Activated naive CD4-positive, alpha-beta T cell treated with anti-CD3 and anti-CD28 coated beads, Interleukin-2, amount 50 U/mL, for 72 hours (primary cell): ENCODE data around the gene SYT7. TPM values are rescaled to one million over a fixed set of nuclear protein-coding genes. Genes with fewer than 3 reads are reported as not detected.

Source experiments
- ATAC-seq, 2 donors: fragments of 150-1000 bp; cut with Tn5 transposase; 2 replicates each; pipeline ENCODE4 v1.10.0; 2021; ENCODE audit warnings: mild to moderate bottlenecking in 2 of 2, moderate library complexity in 2 of 2
- DNase-seq, 2 donors: peaks; one replicate each; pipeline ENCODE4 v3.0.0; 2021 to 2022; ENCODE audit warnings: low spot score in 2 of 2
- H3K27ac Mint-ChIP-seq, 2 donors: one replicate each; pipeline ENCODE4 v1.8.0; 2022; ENCODE audit warnings: mild to moderate bottlenecking in 2 of 2, mixed read lengths in 2 of 2
- H3K36me3 Mint-ChIP-seq, 2 donors: one replicate each; pipeline ENCODE4 v1.8.0; 2022; ENCODE audit warnings: mixed read lengths in 2 of 2
- H3K9me3 Mint-ChIP-seq, 2 donors: one replicate each; pipeline ENCODE4 v1.8.0; 2022; ENCODE audit warnings: mixed read lengths in 2 of 2
- total RNA-seq, 2 donors: library from RNA; stranded (reverse); gene quantifications; one replicate each; pipeline ENCODE4 v1.2.3, GENCODE V29; 2022

Gene SYT7
- total RNA-seq, 2 donors from 2014 or later = not detected

DNA sequence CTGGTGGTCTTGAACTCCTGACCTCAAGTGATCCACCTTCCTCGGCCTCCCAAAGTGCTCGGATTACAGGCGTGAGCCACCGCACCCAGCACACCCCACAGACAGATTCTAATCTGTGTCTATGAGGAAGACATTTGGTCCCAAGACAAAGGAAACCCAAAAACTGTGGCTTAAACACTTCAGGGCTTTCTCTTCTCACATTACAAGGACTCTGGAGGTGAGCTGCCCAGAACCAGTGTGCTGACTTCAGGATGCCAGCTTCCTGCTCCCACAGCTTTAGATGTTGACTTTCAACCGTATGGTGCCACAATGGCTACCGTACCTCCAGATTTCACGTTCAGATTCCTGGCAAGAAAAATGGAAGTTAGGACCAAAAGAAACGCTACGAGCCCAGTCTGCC lies 32.2 kb upstream of the SYT7 start:
- Mint-ChIP-seq H3K27ac (no peak overlapping the region), H3K36me3 (no peaks in the 10 kb centered on the region), H3K9me3 (no peaks in the 10 kb centered on the region)
- ATAC-seq (no peak), DNase-seq (no peak)

DNA sequence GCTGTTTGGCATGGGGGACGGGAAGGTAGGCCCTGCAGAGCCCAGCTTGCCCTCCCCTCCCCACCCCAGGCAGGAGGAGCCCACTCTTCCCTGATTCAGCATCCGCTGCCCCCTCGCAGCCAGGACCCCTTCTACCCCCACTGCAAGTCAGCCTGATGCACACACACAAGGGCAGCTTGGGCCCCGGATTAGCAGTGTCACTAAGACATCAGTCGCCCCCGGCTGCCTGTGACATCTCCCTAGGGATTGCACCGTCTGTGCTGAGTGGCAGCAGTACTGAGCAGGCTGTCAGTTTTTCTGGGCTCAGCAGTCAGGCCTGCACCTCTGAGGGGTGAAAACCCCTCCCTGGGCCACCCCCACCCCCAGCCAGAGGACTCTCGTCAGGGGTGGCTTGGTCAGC lies 30.4 kb upstream of the SYT7 start:
- Mint-ChIP-seq H3K27ac (no peak overlapping the region), H3K9me3 (no peaks in the 10 kb centered on the region), H3K36me3 (no peaks in the 10 kb centered on the region)
- ATAC-seq (no peak), DNase-seq (no peak)

DNA sequence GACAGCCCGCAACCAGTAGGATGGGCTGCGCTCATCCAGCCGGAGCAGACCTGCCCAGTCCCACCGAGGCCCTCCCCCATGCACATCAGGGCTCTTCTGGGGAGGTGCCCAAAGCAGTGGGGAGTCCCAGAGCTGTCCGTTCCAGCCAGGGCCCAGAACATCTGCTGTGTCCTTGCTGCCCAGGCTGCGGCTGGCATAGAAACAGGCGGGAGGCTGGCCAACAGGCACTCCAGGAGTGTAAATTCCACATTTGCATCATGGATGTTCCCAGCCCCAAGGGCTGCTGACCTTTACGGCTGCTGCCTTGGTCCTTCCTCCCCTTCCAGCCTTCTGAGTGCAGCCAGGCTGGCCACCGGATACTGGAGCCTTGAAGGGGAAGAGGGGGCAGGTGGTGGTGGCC lies 30.0 kb upstream of the SYT7 start:
- H3K9me3 Mint-ChIP-seq = no peaks in the 10 kb centered on the region
- no peak for ATAC-seq

DNA sequence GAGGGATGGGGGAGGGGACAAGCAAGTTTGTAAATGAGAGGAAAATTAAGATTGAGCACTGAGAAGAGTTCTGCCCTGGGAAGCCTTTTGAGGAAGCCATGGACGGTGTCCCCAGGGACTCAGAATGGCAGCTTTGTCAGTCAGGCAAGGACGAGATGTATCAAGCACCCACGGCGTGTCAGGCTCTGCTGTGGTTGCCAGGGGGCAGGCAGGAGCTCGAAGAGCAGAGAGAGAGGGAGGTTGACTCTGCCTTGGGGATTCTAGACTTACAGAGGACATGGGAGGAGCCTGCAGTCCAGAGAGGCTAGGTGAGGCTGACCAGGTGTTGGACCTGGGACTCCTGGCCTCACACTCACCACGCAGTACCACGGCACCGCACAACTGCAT lies 29.1 kb upstream of the SYT7 start:
- DNase-seq (no peak), ATAC-seq (no peak)
- Mint-ChIP-seq H3K36me3 (no peaks in the 10 kb centered on the region), H3K9me3 (no peaks in the 10 kb centered on the region), H3K27ac (no peak overlapping the region)

More for the DNA sequence above, 30.0 kb upstream of the SYT7 start:
- DNase-seq = no peak
- Mint-ChIP-seq H3K36me3 (no peaks in the 10 kb centered on the region), H3K27ac (no peak overlapping the region)

DNA sequence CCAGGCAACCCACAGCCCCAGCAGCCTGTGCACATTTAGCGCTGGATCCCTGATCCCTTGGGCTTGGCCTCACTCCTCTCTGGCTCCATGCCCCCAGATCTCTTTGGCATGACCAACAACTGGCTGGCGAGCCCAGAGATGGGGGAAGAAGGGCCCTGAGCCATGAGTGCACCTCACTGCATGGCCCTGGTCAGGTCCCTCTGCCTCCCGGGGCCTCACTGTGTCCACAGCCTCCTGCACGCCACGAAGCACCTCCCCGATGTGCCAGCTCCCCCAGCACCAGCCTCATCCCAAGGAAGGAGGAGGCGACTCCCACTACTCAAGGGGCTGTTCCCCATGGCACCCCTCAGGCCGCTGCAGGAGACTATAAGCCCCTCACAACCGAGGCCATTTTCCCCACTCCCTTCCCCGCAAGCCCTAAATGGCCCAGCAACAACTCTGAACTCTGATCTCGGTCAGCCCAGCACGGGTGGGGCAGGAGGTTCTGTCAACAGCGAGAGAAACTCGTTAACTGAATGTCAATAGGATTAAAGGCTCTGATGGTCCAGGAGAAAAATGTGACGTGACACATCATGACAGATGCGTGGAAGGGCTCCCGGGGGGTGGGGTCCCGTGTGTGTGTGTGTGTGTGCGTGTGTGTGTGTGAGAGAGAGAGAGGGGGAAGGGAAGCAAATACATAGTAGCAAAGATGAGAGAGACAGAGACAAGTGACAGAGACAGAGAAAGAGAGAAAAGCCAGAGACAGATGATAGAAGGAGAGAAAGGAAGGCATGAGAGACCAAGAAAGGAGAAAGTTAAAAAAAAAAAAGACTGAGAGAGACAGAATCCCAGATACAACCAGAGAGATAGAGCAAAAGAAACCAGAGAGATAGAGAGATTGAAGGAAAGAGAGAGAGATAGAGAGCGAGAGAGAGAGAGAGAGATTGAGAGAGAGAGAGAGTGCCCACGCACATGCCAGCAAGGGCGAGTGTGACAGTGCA lies 28.4 kb upstream of the SYT7 start:
- DNase-seq (no peak), ATAC-seq (no peak)
- Mint-ChIP-seq H3K27ac (no peak overlapping the region), H3K9me3 (no peaks in the 10 kb centered on the region), H3K36me3 (no peaks in the 10 kb centered on the region)

DNA sequence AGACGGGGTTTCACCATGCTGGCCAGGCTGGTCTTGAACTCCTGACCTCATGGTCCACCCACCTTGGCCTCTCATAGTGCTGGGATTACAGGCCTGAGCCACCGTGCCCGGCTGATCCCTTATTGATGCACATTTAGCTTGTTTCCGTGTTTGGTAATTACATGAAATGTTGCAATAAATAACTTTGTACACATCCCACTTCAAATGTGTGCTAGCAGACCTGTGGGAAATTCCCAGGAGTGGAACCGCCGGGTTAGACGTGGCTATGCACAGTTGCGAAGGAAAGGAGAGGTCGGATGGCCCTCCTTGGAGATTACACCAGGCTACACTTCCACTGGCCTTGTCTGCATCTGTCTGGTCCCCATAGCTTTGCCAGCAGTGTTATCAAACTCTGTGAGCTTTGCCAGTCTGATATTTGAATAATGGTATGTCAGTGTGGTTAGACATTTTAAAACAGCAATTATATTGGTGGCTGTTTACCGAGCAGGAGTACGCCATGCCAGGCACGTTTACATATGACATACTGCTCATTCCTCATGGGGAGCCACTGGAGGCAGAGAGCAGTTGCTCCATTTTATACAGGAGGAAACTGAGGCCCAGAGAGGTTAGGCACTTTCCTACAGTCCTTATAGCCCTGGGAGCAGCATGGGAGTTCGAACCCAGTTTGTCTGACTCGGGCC lies 27.2 kb upstream of the SYT7 start:
- no peaks in the 10 kb centered on the region for H3K36me3 Mint-ChIP-seq
- no peaks in the 10 kb centered on the region for H3K9me3 Mint-ChIP-seq
- H3K27ac Mint-ChIP-seq = no peak overlapping the region
- no peak for DNase-seq
- ATAC-seq = no peak

DNA sequence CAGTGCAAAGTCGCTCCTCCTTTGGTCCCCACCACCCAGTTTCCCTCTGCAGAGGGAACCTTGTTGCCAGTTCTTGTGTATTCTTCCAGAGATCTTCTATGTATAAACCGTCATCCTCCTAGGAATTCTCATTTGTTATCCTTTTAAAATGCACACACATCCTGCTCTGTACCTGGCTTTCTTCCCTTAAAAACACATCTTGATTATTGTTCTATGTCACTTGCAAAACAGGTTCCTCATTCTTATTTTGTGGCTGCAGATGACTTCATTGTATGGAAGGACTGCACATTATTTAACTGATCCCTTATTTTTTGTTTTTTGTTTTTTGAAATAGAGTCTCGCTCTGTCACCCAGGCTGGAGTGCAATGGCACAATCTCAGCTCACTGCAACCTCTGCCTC lies 26.6 kb upstream of the SYT7 start:
- Mint-ChIP-seq H3K9me3 (no peaks in the 10 kb centered on the region), H3K27ac (no peak overlapping the region), H3K36me3 (no peaks in the 10 kb centered on the region)
- ATAC-seq = no peak
- DNase-seq = no peak

DNA sequence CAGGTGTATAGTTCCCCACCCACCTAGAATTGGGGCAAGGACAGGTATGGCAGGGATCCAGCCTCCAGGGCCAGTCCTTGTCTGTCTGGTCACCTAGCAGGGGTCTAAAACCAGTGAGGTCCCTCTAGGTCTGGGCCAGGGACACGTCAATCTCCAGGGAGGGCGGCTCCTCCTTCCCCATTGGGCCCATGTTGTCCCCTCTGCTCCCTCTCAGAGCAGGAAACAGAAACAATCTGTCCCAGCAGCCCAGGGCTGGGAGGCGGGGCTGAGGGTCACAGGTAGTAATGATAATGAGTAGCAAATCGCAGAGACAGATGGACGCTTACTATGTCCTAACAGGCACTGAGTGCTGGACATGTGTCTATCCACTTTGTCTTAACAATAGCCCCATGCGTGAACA lies 22.8 kb upstream of the SYT7 start:
- Mint-ChIP-seq H3K36me3 (no peaks in the 10 kb centered on the region), H3K9me3 (no peaks in the 10 kb centered on the region), H3K27ac (no peak overlapping the region)
- ATAC-seq (no peak), DNase-seq (no peak)

DNA sequence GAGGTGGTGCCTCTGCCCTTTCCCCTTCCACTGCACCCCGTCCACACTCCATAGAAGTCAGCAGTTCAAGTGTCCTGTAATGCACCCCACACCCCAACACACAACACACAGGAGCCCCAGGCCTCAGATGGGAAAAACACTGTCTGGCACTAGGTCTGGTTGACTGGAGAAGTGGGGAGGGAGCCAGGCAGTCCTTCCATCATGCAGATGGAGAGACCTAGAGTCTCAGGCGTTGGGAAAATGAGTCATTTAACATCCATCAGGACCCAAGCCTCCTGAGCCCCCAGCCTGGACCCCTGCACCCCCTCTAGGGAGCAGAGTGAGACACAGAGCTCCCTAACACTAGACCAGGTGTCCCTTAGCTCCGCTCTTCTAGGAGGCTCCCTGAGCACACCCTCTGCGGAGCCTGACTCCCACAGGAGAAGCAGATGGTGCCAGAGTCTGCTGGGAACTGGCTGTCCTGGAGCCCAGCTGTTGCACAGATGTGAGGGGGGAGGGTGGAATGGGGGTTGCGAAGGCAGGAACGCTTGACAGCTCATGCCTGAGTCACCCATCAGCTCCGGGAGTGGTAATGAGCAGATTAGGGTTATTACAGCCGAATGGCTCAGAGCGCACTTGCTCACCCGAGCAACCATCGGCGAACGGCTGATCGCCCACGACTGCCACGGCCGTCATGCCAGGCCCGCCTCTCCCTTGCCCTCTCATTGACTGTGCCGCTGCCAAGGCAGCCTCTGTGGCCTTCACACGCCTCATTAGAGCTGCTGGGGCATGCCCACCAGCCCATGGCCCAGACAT lies 22.1 kb upstream of the SYT7 start:
- Mint-ChIP-seq H3K9me3 (no peaks in the 10 kb centered on the region), H3K27ac (no peak overlapping the region), H3K36me3 (no peaks in the 10 kb centered on the region)
- ATAC-seq = no peak
- DNase-seq = no peak

DNA sequence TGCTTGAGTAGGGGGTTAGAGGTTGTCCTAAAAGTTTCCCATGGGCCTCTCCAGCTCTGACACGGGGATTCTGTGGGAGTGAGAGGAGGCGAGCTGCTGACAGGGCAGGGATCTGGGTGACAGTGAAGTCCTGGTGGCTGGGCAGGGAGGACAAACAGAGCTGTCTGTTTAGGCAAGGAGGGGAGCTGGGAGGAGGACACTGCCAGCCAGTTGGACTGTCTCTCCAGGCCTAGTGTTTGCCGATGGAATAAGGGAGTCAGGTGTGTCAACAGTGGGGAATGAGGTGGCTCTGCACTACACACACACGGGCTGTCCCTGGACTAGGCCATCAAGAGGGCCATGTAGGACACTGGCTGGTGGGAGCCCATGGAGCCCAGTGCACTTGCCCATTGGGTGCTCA lies 20.6 kb upstream of the SYT7 start:
- no peaks in the 10 kb centered on the region for H3K36me3 Mint-ChIP-seq
- DNase-seq (no peak), ATAC-seq (no peak)
- H3K27ac Mint-ChIP-seq = no peak overlapping the region
- H3K9me3 Mint-ChIP-seq = no peaks in the 10 kb centered on the region

DNA sequence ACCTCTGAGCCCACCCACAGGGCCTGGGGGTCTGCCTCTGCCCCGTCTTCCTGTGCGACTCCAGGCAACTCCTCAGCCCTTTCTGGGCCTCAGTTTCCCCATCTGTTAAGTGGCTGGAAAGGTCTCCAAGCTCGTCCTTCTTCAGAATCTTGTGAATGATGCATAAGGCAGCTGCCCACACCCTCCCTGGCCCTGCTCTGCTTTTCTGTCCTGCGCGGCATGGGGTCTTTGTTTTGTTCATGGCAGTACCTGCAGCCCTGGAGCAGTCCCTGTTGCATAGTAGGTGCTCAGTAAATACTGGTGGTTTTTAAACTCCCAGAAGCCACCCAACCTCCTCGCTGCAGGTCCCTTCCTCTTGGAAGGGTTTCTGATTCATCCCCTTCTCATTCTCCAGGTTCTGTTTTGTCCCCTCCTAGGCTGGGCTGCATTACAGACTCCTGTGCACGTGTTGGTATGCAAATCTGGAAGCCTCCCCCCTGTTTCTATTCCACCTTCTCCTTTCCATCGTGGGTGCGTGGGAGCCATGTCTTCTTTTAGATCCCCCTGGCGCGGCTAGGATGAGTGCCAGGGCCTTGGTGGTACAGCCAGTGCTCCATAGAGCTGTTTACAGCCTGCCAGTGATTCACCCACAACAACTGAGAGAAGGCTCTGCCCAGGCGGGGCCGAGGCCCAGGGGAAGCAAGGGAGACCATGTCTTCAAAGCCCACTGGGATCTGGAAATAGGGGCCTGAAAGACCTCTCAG lies 19.3 kb upstream of the SYT7 start:
- H3K36me3 Mint-ChIP-seq = no peaks in the 10 kb centered on the region
- ATAC-seq (no peak), DNase-seq (no peak)
- H3K27ac Mint-ChIP-seq = no peak overlapping the region
- no peaks in the 10 kb centered on the region for H3K9me3 Mint-ChIP-seq

DNA sequence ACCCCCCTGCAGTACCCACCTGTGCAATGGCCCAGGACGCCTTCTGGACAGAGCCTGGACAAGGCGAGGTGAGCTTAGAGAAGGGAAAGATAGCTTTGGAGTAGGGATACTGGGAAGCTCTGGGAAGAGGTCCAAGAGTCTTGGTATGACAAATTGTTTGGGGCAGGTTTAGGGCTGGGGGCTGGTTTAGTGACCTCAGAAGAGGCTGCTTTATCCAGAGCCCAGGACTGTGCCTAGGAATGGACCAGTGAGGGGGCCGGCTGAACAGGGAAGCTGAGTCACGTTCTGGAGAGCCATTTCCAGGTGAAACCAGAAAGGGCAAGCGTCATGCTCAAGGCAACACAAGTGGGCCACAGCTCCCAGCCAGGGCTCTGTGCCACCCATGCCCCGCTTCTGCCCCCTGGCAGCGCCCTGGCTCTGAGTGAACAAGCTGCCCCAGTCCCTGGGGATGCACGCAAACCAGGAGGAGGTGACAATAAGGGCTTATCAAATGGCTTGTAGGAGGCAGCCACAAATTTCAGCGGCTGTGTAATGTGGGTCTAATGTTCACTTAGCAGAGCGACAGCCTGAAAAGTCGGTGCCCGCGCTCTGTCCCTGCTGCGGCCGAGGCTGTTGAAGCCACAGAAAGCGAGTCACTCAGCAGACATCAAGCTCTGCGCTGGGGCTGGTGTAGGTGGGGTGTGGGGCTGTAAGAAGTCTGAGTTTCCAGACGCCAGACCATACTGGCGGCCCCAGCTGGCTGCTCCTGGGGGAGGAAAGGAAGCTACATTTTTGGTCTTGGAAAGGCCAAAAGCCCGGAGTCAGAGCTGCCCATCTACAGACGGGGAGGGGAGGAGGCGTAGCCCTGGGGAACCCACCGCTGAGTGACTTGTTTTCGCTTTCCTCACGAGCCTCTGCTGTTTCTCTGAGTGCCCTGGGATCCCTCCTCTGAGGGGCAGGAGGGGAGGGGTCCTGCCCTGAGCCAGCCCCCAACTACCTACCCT lies 18.3 kb upstream of the SYT7 start:
- no peak for ATAC-seq
- H3K36me3 Mint-ChIP-seq = no peaks in the 10 kb centered on the region
- no peak for DNase-seq
- H3K27ac Mint-ChIP-seq = no peak overlapping the region
- no peaks in the 10 kb centered on the region for H3K9me3 Mint-ChIP-seq

DNA sequence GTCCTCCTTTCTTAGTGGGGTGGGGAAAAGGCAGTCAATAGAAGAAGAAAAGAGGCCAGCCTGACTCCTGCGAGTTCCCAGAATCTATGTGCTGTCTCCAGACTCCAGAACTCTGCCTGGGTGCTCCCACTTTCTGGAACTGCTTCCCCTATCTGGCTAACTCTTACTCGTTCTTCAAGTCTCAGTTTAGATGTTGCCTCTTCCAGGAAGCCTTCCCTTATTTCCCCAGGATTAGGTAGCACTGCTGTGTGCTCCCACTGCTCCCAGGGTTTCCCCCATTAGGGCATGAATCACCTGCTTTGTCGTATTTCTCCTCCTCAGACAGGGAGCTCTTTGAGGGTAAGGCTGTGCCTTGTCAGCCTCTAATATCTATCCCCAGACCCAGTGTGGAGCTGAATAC lies 17.5 kb upstream of the SYT7 start:
- no peak overlapping the region for H3K27ac Mint-ChIP-seq

DNA sequence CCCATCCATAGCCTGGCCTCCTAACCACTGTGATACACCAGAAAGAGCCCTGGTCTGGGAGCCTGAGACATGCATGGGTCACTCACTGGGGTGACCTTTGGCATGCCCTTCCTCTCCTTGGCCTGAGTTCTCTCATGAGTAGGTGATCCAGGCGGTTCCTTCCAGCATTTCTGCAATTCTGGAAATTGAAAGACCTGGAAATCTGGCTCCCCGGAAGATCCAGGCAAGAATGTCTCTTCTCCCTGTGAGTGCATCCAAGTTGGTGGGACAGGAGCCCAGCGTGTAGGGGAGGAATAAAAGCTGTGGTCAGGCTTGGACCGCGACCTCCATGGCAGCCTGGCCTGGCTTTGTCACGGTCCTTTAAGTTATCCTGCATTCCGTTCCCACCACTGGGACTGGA lies 16.1 kb upstream of the SYT7 start:
- no peaks in the 10 kb centered on the region for H3K9me3 Mint-ChIP-seq
- ATAC-seq = no peak
- no peaks in the 10 kb centered on the region for H3K36me3 Mint-ChIP-seq
- no peak overlapping the region for H3K27ac Mint-ChIP-seq
- no peak for DNase-seq

More for the DNA sequence above, 17.5 kb upstream of the SYT7 start:
- Mint-ChIP-seq H3K9me3 (no peaks in the 10 kb centered on the region), H3K36me3 (no peaks in the 10 kb centered on the region)
- DNase-seq (no peak), ATAC-seq (no peak)

DNA sequence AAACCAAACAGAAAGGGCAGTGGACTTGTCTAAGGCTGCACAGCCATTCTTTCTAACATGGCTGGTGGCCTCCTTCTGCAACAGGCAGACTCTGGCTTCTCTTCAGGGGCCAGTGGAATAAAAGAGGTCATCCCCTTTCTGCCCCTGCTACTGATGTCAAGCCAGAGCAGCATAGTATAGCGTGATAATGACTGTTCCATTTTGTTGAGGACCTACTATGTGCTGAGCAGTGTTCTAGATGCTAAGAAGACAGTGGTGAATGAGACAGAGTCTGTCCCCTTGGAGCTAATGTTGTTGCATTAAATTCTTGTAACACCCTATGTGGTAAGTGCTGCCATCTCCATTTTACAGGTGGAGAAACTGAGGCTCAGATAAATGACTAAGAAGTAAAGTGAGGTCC lies 15.7 kb upstream of the SYT7 start:
- Mint-ChIP-seq H3K27ac (no peak overlapping the region), H3K36me3 (no peaks in the 10 kb centered on the region), H3K9me3 (no peaks in the 10 kb centered on the region)
- ATAC-seq = no peak
- no peak for DNase-seq

DNA sequence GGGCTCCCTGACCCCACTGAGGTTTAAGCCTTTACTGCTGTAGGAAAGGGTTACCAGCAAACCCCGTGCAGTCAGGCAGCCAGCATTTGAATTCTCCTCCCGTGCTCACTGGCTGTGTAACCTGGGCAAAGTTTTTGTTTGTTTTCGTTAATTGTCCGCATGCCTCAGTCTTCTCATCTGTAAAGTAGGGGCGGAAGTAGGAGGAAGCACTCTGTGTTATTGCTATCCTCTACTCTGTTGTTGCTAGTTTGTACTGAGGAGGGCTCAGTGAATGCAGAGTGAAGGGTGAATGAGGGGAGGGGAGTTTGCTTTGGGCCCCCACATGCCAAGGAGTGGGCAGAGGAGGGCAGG lies 14.0 kb upstream of the SYT7 start:
- no peak overlapping the region for H3K27ac Mint-ChIP-seq
- ATAC-seq (no peak), DNase-seq (no peak)
- no peaks in the 10 kb centered on the region for H3K9me3 Mint-ChIP-seq
- no peaks in the 10 kb centered on the region for H3K36me3 Mint-ChIP-seq
